GM18526 (cell line): ENCODE data around the gene AKR1C1.
"Not testable (repeated sequence)": the region's sequence is repeated elsewhere in the genome, so short reads cannot be mapped to it uniquely, and the experiment has no call there.

Experiments
- POLR2A ChIP-seq: IDR thresholded peaks from 3 replicates; pipeline ENCODE4 v1.6.1; 2011; ENCODE audit not compliant: insufficient read length; ENCODE audit errors: extremely low read depth

AKR1C1 gene

GRCh38 chr10:5003127-5004029, 40.2 kb downstream of the AKR1C1 start, which contains the start of gene AKR1C2:
Gene AKR1C2, minus strand, starts transcription at chr10:5003857. Its CDS starts 22 bp downstream, at chr10:5003835.
- not testable (repeated sequence) for TF ChIP-seq POLR2A

- TF ChIP-seq POLR2A, result no peak
Observed at GRCh38 chr10:5012595-5012994, 49.4 kb downstream of the AKR1C1 start.

- no peak for TF ChIP-seq POLR2A
Observed at GRCh38 chr10:5013385-5013784, 50.2 kb downstream of the AKR1C1 start.

- no peak for TF ChIP-seq POLR2A
Observed at GRCh38 chr10:5014936-5015335, 51.7 kb downstream of the AKR1C1 start.

- TF ChIP-seq POLR2A, result no peak
Observed at GRCh38 chr10:5018134-5018533, 54.9 kb downstream of the AKR1C1 start.

GRCh38 chr10:5023177-5023805, 60.1 kb downstream of the AKR1C1 start:
- no peak for TF ChIP-seq POLR2A

GRCh38 chr10:5030989-5031388, 67.8 kb downstream of the AKR1C1 start:
- no peak for TF ChIP-seq POLR2A
